Stimulated activated CD4-positive, alpha-beta T cell treated with anti-CD3 and anti-CD28 coated beads, TNF-alpha, amount 100 ng/mL, for 48 hours (primary cell): Measurements from ENCODE around the gene SCARB1.
A peak's percentile ranks its signal among the peaks of the same experiment; 100 is the strongest.

ENCODE experiments used
- DNase-seq, 3 donors: peaks; one replicate each; pipeline ENCODE4 v3.0.0-alpha.2; 2020; ENCODE audit warnings: low read depth in 3 of 3

SCARB1 gene

DNA sequence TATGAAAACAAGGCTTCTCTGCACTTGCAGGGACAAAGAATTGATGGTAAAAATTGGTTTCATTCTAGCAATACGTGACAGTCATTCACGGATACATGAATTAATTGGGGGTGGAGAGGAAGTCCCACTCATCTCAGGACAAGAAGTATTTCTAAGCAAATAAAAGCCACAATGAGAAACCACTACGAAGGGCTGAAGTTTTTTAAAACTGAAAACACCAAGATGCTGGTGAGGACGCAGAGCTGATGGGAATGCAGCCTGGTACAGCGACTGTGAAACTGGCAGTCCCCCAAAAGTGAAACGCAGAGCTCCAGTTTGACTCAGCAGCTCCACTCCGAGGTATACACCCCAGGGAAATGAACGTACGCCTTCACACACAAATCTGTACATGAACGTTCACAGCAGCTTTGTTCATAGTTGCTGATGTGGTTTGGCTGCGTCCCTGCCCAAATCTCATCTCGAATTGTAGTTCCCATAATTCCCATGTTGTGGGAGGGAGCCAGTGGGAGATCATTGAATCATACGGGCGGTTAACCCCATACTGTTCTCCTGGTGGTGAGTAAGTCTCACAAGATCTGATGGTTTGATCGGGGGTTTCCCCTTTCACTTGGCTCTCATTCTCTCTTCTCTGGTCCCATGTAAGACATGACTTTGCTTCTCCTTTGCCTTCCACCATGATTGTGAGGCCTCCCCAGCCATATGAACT is 89.0 kb downstream of the SCARB1 start:
- DNase-seq, result peak; percentile 62 to 85 (median 72)

DNA sequence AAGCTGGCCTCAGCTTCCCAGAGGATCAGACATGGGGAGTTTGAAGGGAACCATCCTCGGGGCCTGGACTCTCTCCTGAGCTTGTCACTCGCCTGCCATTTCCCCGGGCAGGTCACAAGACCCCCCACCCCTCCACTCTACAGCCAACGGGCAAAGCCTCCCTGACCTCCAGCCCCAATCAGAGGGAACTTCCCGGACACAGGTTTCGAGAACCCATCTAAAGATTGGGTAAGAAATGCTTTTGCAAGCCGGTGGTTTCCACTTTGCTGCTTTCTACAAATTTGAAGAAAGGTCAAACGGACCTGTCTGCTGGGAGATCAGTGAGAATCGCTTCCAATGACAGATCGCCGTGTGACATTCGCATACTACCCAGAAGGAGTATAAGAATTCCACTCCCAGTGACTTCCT is 89.6 kb downstream of the SCARB1 start:
- no peak for DNase-seq

DNA sequence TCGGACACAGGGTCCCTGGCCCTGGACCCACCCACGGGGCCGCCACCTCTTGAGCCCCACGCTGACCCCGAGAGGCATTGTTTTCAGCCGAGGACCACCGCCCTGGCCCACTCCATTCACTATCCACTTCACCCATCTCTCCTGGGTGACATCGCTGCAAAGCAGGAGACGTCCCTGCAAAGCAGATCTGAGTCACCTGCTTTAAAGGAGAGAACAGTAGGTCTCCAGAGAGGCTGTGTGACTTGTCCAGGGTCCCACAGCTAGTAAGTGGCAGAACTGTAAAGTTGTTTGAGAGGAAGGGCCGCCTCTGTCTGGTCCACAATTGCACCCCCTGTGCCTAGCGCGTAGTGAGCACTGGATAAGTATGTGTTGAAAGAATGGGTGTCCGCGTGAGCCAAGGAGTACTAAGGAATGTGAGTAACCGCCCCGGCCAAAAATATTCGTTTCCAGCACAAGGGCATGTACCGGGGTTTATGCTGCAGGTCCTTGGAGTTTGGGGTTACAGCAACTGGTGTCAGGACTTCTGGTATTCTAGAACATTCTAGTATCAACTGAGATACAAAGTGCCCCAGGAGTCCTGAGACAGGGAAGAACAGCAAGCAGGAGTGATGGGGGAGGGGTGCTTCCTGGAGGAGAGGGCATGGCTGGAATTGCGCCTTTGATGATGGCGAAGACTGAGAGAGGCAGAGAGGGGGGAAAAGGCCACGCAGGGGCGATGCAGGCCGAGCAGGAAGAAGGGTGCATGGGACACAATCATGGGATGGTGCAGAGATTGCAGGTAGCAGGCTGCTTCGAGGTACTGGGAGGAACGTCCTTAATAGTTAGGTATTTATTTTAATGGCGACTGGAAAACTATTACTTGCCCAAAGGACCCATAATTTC is 91.1 kb downstream of the SCARB1 start:
- no peak for DNase-seq

- DNase-seq, result peak; percentile 50 to 84 (median 79)
These were observed 92.0 kb downstream of the SCARB1 start for GRCh38 chr12:124771462-124772288.

- no peak for DNase-seq
These were observed 92.9 kb downstream of the SCARB1 start for GRCh38 chr12:124770728-124771127.

- DNase-seq, result no peak
These were observed 93.7 kb downstream of the SCARB1 start for GRCh38 chr12:124769881-124770512.

DNA sequence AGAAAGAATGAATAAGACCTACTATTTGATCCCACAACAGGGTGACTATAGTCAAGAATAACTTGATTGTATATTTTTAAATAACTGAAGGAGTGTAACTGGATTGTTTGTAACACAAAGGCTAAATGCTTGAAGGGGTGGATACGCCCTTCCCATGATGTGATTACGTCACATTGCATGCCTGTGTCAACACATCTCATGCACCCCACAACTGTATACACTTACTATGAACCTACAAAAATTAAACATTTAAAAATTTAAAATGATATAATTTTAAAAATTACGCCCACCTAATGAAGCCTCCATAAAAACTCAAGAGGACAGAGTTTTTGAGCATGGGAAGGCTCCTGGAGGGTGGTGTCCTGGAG is 94.5 kb downstream of the SCARB1 start:
- DNase-seq, result no peak

DNA sequence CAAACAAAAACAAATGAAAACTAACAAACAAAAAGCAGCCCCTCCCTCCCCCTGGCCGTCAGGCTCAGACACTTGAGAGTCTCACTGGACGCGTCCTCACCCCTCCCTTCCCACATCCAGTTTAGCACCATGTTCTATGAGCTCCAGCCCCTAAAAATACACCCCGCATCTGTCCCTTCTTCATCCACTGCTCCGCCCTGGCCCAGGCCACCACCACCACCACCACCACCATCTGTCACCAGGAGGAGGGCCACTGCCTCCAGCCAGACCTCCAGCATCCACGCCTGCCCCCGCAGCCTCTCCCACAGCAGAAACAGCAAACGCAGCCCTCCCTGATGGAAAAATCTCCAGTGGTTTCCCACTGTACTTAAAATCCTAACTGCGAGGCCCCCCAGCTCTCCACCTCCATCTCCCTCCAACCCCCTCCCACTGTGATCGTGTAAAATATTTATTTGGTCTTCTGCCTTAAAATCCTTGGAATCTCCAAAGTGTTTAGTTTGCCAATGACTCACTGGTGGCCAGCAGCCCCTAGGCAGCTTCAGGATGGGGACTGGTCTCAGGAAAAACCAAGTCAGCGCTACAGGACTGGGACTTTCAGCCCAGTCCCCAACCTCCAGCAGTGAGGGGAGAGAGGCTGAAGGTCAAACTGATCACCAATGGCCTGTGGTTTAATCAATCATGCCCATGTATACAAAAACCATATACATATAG is 95.1 kb downstream of the SCARB1 start:
- no peak for DNase-seq

DNA sequence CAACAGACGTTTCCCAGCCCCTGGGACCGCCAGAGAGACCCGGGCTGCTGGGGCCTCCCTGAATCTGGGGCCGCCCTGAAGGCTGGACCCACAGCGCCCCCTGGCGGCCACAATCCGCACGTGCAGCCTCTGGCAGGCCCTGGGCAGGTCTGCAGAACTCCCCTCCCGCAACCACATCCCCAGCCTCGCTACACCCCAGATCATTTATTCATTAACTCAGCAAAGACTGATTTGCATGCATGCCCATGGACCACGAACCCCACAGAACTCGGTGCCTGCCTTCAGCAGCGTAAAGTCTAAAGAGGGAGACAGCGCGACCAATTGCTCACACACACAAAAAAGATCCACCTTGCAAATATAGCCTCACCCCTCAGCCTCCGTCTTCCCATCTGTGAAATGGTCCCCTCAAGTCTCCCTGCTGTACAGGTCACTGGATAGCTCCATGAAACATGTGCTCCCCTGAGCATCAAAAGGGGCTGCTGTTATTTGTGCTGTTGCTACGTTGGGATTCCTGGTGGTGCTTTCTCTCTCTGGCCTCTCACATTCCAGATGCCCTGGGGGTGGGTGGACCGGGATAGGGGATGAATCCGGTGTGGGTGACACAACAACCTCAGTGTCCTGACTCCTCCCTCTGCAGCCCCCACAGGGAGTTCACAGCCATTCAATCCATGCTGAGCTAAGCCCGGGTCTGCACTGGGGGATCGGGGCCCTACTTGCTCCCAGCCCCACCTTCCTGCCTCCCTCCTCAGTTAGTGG is 96.4 kb downstream of the SCARB1 start:
- DNase-seq, result peak; percentile 63 to 77 (median 70)

- no peak for DNase-seq
These were observed 97.0 kb downstream of the SCARB1 start for GRCh38 chr12:124766727-124767065.

- DNase-seq, result no peak
These were observed 97.8 kb downstream of the SCARB1 start for GRCh38 chr12:124765581-124766489.

- no peak for DNase-seq
These were observed 98.6 kb downstream of the SCARB1 start for GRCh38 chr12:124764870-124765580.

- no peak for DNase-seq
These were observed 99.2 kb downstream of the SCARB1 start for GRCh38 chr12:124764451-124764850.

DNA sequence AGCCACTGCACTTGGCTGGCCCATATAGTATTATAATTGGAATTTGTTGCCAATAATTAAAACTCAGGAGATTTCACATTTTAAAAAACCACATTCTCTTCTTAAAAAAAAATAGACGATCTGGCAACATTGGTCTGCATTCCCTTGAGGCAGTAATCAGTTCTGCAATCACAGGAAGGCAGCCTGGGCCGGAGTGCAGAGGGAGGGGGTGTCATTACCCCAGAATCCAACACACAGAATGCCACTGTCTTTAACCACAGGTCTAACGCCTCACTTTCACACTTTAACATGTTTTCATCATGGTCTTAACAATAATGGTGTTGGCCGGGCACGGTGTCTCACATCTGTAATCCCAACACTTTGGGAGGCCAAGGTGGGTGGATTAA is 100.1 kb downstream of the SCARB1 start:
- no peak for DNase-seq

GRCh38 chr12:124762791-124763593 is 100.7 kb downstream of the SCARB1 start:
- peak in 2 of 3 donors; percentile 37 to 42 for DNase-seq

- DNase-seq, result no peak
These were observed 101.3 kb downstream of the SCARB1 start for GRCh38 chr12:124762384-124762783.

DNA sequence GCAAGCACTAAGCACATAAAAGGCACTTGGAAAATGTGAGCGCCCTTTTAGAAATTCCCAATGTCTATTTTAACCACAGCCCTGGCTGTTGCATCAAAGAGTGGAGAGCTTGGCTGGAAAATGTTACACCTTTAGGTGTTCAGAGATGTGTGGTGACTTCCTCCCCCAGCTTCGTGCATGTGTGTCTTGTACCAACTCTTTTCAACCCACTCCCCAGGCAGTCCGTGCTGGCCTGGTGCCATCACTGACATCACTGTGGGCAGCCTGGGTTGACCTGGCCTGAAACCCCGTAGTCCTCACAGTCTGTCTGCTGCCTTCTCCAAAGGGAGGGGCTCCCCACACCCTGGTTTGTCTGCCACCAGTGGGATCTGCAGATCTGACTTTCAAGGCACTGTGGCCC is 101.8 kb downstream of the SCARB1 start:
- peak; percentile 34 to 39 (median 35) for DNase-seq

DNA sequence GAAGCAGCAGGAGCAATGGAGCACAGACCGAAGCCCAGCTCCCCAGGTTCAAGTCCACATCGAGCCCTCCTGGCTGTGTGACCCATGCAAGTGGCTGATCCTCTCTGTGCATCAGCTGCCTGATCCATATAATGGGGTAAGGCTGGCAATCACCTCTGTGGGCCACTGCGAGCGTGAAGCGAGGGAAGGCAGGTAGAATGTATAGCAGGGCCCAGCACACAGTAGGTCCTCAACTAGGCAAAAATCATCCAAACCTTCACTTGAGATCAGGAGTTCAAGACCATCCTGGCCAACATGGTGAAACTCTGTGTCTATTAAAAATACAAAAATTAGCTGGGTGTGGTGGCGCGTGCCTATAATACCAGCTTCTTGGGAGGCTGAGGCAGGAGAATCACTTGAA is 102.6 kb downstream of the SCARB1 start:
- DNase-seq, result no peak
